NB4 (cell line): ENCODE measurements around the gene CDIPT.
"Not testable (repeated sequence)": the region's sequence is repeated elsewhere in the genome, so short reads cannot be mapped to it uniquely, and the experiment has no call there.

Experiments
- DNase-seq: peaks from one replicate; pipeline ENCODE4 v3.0.0; 2010; ENCODE audit warnings: low read depth
- H3K4me3 ChIP-seq: one replicate; pipeline ENCODE4 v1.5.1; 2011; ENCODE audit warnings: mild to moderate bottlenecking, low read depth, low read length, moderate library complexity
- MYC ChIP-seq: IDR thresholded peaks from 2 replicates; pipeline ENCODE4 v1.6.1; 2011; ENCODE audit warnings: low read depth, low read length
- POLR2A ChIP-seq: IDR thresholded peaks from 2 replicates; pipeline ENCODE4 v1.6.1; 2011; ENCODE audit warnings: mild to moderate bottlenecking; ENCODE audit not compliant: insufficient read length; ENCODE audit errors: extremely low read depth
- TF ChIP-seq, protein P1 (sequence below): IDR thresholded peaks from 2 replicates; pipeline ENCODE4 v1.6.1; 2011; ENCODE audit warnings: low read depth, low read length
- TF ChIP-seq, protein P2 (sequence below): IDR thresholded peaks from one replicate; pipeline ENCODE4 v1.5.1; 2012; ENCODE audit warnings: low read depth, low read length

The CDIPT gene

DNA sequence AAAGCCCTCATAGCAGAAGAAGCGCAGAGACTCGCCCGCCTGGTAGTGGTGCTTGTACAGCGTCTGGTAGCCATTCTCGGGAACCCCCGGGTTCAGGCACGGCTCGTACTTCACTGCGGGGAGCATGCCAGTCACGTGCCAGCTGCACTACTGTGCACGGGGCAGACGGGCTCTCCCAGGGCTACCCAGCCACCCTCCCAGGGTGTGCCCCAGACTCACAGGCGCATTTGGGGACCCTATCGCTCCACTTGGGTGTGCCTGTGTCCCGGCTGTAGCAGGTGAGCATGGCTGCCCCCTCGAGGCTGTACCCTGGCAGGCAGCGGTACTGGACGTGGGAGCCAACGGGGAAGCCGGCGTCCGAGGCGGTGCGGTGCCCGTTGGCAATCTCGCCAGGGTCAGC, 10.3 kb upstream of the CDIPT start:
- TF ChIP-seq, protein P1, sequence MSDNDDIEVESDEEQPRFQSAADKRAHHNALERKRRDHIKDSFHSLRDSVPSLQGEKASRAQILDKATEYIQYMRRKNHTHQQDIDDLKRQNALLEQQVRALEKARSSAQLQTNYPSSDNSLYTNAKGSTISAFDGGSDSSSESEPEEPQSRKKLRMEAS = no peak
- TF ChIP-seq POLR2A (no peak), MYC (no peak)
- TF ChIP-seq, protein P2, sequence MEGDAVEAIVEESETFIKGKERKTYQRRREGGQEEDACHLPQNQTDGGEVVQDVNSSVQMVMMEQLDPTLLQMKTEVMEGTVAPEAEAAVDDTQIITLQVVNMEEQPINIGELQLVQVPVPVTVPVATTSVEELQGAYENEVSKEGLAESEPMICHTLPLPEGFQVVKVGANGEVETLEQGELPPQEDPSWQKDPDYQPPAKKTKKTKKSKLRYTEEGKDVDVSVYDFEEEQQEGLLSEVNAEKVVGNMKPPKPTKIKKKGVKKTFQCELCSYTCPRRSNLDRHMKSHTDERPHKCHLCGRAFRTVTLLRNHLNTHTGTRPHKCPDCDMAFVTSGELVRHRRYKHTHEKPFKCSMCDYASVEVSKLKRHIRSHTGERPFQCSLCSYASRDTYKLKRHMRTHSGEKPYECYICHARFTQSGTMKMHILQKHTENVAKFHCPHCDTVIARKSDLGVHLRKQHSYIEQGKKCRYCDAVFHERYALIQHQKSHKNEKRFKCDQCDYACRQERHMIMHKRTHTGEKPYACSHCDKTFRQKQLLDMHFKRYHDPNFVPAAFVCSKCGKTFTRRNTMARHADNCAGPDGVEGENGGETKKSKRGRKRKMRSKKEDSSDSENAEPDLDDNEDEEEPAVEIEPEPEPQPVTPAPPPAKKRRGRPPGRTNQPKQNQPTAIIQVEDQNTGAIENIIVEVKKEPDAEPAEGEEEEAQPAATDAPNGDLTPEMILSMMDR = no peak
- no peak for DNase-seq
- no peak overlapping the region for H3K4me3 ChIP-seq

- no peak for DNase-seq
Measured at GRCh38 chr16:29871822-29872546, 9.0 kb upstream of the CDIPT start.

DNA sequence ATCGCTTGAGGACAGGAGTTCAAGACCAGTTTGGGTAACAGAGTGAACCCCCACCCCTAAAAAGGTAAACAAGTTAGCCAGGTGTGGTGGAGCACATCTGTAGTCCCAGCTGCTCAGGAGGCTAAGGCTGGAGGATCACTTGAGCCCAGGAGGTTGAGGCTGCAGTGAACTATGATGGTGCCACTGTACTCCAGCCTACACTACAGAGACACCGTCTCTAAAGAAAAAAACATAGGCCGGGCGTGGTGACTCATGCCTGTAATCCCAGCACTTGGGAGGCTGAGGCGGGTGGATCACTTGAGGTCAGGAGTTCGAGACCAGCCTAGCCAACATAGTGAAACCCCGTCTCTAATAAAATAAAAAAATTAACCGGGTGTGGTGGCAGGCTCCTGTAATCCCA, 6.0 kb upstream of the CDIPT start:
- not testable (repeated sequence) for DNase-seq, H3K4me3 ChIP-seq

More at GRCh38 chr16:29871822-29872546, 9.0 kb upstream of the CDIPT start:
- TF ChIP-seq, protein P2 = no peak
- TF ChIP-seq, protein P1 = no peak
- TF ChIP-seq POLR2A = no peak
- TF ChIP-seq MYC = no peak
- H3K4me3 ChIP-seq = no peak overlapping the region

DNA sequence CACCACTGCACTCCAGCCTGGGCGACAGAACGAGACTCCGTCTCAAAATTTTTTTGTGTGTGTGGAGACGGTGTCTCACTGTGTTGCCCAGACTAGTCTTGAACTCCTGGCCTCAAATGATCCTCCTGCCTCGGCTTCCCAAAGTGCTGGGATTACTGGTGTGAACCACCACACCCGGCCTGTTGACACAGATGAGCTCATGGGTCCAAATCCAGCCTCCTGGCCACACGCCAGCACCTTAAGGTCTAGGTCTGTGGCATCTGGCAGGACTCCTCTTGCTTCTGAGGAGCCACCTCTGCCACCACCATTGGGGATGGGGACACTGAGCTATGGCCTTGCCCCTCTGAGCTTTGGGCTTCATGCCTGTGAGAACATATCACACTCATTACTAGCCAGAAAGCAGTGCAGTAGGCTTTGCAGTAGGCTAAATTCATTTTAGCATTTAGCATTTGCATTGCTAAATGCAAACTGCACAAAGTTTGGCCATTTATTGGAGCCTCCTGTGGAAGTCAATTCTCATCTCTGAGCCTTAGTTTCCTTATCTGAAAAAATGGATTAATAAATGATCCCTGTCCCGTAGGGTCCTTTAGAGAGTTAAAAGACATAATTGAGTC, 5.5 kb upstream of the CDIPT start:
- no peak for DNase-seq
- TF ChIP-seq, protein P1 = no peak
- TF ChIP-seq, protein P2 = no peak
- no peak for TF ChIP-seq POLR2A
- no peak for TF ChIP-seq MYC
- no peak overlapping the region for H3K4me3 ChIP-seq

- no peak for DNase-seq
- no peak overlapping the region for H3K4me3 ChIP-seq
- TF ChIP-seq POLR2A (no peak), MYC (no peak)
- TF ChIP-seq, protein P2 = no peak
Measured at GRCh38 chr16:29864205-29864604, 1.2 kb upstream of the CDIPT start.

DNA sequence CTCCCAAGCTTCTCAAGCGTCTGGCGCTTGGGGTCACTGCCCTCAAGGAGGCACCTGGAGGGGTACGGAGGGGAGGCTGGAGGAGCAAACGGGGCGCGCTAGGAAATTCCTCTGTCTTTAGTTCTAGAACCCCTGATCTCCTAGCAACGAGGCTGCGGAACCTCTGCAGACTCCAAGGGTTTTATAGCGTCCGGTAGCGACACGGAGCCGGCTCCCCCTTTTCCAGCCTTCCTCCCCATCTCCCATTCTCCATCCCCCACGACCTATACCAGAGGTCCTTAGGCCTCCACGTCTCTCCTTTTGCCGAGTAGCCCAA, 601 bp upstream of the CDIPT start:
- TF ChIP-seq POLR2A = no peak
- TF ChIP-seq, protein P2 = no peak
- TF ChIP-seq, protein P1 = no peak
- no peak; the same call in 1 of the 2 replicates for TF ChIP-seq MYC
- no peak for DNase-seq
- no peak overlapping the region for H3K4me3 ChIP-seq
